Transverse colon (tissue), 4 donors: ENCODE measurements around the gene KAZN. TPM values are rescaled to one million over a fixed set of nuclear protein-coding genes. Genes with fewer than 3 reads are reported as not detected.

ENCODE experiments used
- DNase-seq: peaks from one replicate; pipeline ENCODE4 v3.0.0-alpha.2; 2019
- H3K27ac ChIP-seq, 4 donors: fragments of 200-600 bp; sonication (generic); 2 replicates each; pipeline ENCODE4 v1.5.1; 2016 to 2018; ENCODE audit warnings: inconsistent platforms in 4 of 4
- H3K27me3 ChIP-seq: fragments of 200-600 bp; sonication (generic); 2 replicates; pipeline ENCODE4 v1.5.1; 2017; ENCODE audit warnings: inconsistent platforms
- H3K36me3 ChIP-seq, 4 donors: fragments of 200-600 bp; sonication (generic); 2 replicates each; pipeline ENCODE4 v1.5.1; 2017 to 2019; ENCODE audit warnings: inconsistent platforms in 4 of 4
- H3K4me1 ChIP-seq, 4 donors: fragments of 200-600 bp; sonication (generic); 2 replicates each; pipeline ENCODE4 v1.5.1; 2017 to 2020; ENCODE audit warnings: inconsistent platforms in 4 of 4
- H3K4me3 ChIP-seq, 4 donors: fragments of 200-600 bp; sonication (generic); 1 replicate in 1 of 4; 2 replicates in 3 of 4; pipeline versions ENCODE4 v1.5.1 to v1.6.1; 2017 to 2019; ENCODE audit warnings: inconsistent platforms in 4 of 4
- H3K9me3 ChIP-seq, 2 donors: fragments of 200-600 bp; sonication (generic); 2 replicates each; pipeline ENCODE4 v1.5.1; 2017 to 2019; ENCODE audit warnings: inconsistent platforms in 2 of 2
- CTCF ChIP-seq, 5 experiments: fragments of 200-600 bp in 3 of 5; fragments of 450-650 bp in 2 of 5; sonication (generic) in 3 of 5; IDR thresholded peaks; 1 replicate in 2 of 5; 2 replicates in 3 of 5; pipeline ENCODE4 v1.5.1; 2016 to 2017; ENCODE audit warnings: antibody characterized with exemption in 5 of 5, inconsistent platforms in 3 of 5, mild to moderate bottlenecking in 2 of 5, moderate library complexity in 1 of 5
- EP300 ChIP-seq: sonication (generic); formaldehyde crosslinking; IDR thresholded peaks from one replicate; pipeline ENCODE4 v1.6.1; 2017; ENCODE audit warnings: antibody characterized with exemption, low read depth
- POLR2A ChIP-seq: fragments of 450-650 bp; IDR thresholded peaks from one replicate; pipeline ENCODE4 v1.6.1; 2016; ENCODE audit warnings: antibody characterized with exemption, mild to moderate bottlenecking, moderate library complexity
- POLR2AphosphoS5 ChIP-seq, 3 donors: sonication (generic); formaldehyde crosslinking; IDR thresholded peaks; one replicate each; pipeline ENCODE4 v1.6.1; 2016; ENCODE audit warnings: antibody characterized with exemption in 3 of 3
- WGBS, 2 donors: methylation state at CpG; one replicate each; pipeline ENCODE4 v1.1.5; 2018; ENCODE audit warnings: low coverage in 1 of 2; 5-methylcytosine and 5-hydroxymethylcytosine counted together
- in situ Hi-C, 4 donors: fragments of 200-750 bp; cut with MboI; loops; one replicate each; pipeline versions ENCODE4 v1.15.0 to v1.15.1; 2017; ENCODE audit warnings: low sequenced_read_pairs in 3 of 4, low pct_ligation_motif_present in 1 of 4, low pct_unique_long_range_greater_than_20kb in 1 of 4
- intact Hi-C: fragments of 100-400 bp; cut with DNase I; formaldehyde crosslinking; loops from one replicate; pipeline ENCODE4 v1.15.1; 2023; ENCODE audit warnings: low total_unique reads
- total RNA-seq, 4 donors: library from RNA; depleted of rRNA; stranded (reverse); fragments of >200 nt; gene quantifications; one replicate each; pipeline ENCODE4 v1.1.0, GENCODE V29; 2016

The KAZN gene
- total RNA-seq, 4 donors from 2014 or later = 12.0 to 17.1 (median 16.2) TPM

- in situ Hi-C loops (no loop called here), intact Hi-C loops (no loop called here)
- 100% methylated on average over 1 of the region's 1 CpG; no CpG with 5 or more reads in 1 of the 2 donors for WGBS, 2 donors
- Histone ChIP-seq H3K4me1 (no peaks in the 10 kb centered on the region), H3K27me3 (no peaks in the 10 kb centered on the region), H3K36me3 (no peaks in the 10 kb centered on the region), H3K4me3 (no peak overlapping the region), H3K27ac (no peak overlapping the region), H3K9me3 (no peaks in the 10 kb centered on the region)
- no peak for DNase-seq
- TF ChIP-seq POLR2A (no peak), POLR2AphosphoS5 (IDR thresholded peaks at IDR 0.05) (no peak), CTCF (IDR thresholded peaks at IDR 0.05) (no peak), EP300 (no peak)
These were observed 278.3 kb downstream of the KAZN start for GRCh38 chr1:14876747-14877146.

GRCh38 chr1:14877224-14877623, 278.7 kb downstream of the KAZN start:
- Histone ChIP-seq H3K4me3 (no peak overlapping the region), H3K27ac (no peak overlapping the region), H3K27me3 (no peaks in the 10 kb centered on the region), H3K36me3 (no peaks in the 10 kb centered on the region), H3K9me3 (no peaks in the 10 kb centered on the region), H3K4me1 (no peaks in the 10 kb centered on the region)
- intact Hi-C loops (no loop called here), in situ Hi-C loops (no loop called here)
- whole genome bisulfite sequencing, 2 donors = 98 to 100% methylated on average over 2 to 3 of the region's 3 CpGs
- DNase-seq = no peak
- TF ChIP-seq EP300 = no peak
- TF ChIP-seq POLR2AphosphoS5 (IDR thresholded peaks at IDR 0.05) = no peak
- no peak for TF ChIP-seq CTCF (IDR thresholded peaks at IDR 0.05)
- TF ChIP-seq POLR2A = no peak

GRCh38 chr1:14878124-14878523, 279.6 kb downstream of the KAZN start:
- Histone ChIP-seq H3K4me1 (no peaks in the 10 kb centered on the region), H3K4me3 (no peak overlapping the region), H3K9me3 (no peaks in the 10 kb centered on the region), H3K27me3 (no peaks in the 10 kb centered on the region), H3K36me3 (no peaks in the 10 kb centered on the region), H3K27ac (no peak overlapping the region)
- intact Hi-C loops (no loop called here), in situ Hi-C loops (no loop called here)
- no peak for DNase-seq
- no peak for TF ChIP-seq EP300
- TF ChIP-seq POLR2AphosphoS5 (IDR thresholded peaks at IDR 0.05) = no peak
- TF ChIP-seq CTCF (IDR thresholded peaks at IDR 0.05) = no peak
- no peak for TF ChIP-seq POLR2A

GRCh38 chr1:14878951-14879350, 280.5 kb downstream of the KAZN start:
- H3K4me1 ChIP-seq = no peaks in the 10 kb centered on the region
- in situ Hi-C loops = no loop called here
- intact Hi-C loops = no loop called here
- TF ChIP-seq POLR2A (no peak), EP300 (no peak), CTCF (IDR thresholded peaks at IDR 0.05) (no peak), POLR2AphosphoS5 (IDR thresholded peaks at IDR 0.05) (no peak)
- 87 to 91% methylated on average over 4 to 6 of the region's 6 CpGs for WGBS, 2 donors
- no peak overlapping the region for H3K4me3 ChIP-seq
- H3K27ac ChIP-seq = no peak overlapping the region
- H3K9me3 ChIP-seq = no peaks in the 10 kb centered on the region
- H3K36me3 ChIP-seq = no peaks in the 10 kb centered on the region
- DNase-seq = no peak
- no peaks in the 10 kb centered on the region for H3K27me3 ChIP-seq
